Measurements from ENCODE around the gene ZXDC. TPM values are rescaled to one million over a fixed set of nuclear protein-coding genes. Genes with fewer than 3 reads are reported as not detected.

The ZXDC gene
- polyA plus RNA-seq, 3 donors: 9.8 to 14.1 (median 13.5) TPM

DNA sequence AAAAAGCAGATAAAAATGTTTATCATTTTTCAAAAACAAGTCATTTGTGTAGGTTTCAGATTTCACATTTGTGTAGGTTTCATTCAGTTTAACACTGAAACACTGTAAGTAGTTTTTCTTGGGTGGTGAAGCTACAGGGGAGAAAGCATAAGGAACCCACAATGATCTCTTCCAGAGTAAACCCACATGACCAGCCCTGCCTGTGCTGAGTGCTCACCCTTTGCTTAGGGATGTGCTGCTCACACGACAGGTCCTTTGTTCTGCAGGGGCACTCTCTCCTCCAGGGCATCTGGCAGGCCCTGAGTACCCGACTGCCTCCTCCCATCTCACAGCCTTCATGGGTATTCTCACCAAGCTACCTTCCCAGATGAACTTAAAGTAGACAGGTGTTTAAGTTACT lies 28.9 kb downstream of the ZXDC start:
- WGBS, 3 donors: 89 to 98% (median 95%) methylated on average over 2 of the region's 2 CpGs

DNA sequence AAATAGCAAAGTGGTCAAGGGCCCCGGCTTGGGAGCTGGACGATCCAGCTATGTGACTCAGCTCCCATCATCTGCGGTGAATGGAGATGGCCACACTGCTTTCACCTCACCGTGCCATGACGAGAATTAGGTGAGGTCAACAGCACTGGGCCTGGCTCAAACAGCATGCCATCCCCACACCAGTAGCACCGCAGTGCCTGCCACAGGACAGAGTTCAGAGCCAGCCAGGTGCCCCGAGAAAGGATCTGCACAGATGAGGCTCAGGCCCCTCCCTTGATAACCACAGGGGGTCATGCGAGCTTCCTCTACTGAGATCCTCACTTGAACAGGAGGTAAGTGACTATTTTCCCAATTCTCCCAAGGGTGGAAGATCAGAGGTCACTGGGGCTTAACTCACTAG lies 29.4 kb downstream of the ZXDC start:
- no peak overlapping the region for H3K27ac ChIP-seq (ENCODE audit: low read depth, low read length)
- WGBS, 3 donors: 94 to 96% (median 94%) methylated on average over 8 of the region's 8 CpGs

More for the DNA sequence above, 28.9 kb downstream of the ZXDC start:
- H3K27ac ChIP-seq (ENCODE audit: low read depth, low read length): no peak overlapping the region

- H3K27ac ChIP-seq (ENCODE audit: low read depth, low read length): no peak overlapping the region
- WGBS, 3 donors: 48 to 66% (median 64%) methylated on average over 5 of the region's 5 CpGs
These were observed 30.2 kb downstream of the ZXDC start for GRCh38 chr3:126445506-126445905.

GRCh38 chr3:126442856-126443242 lies 32.8 kb downstream of the ZXDC start:
- H3K27ac ChIP-seq (ENCODE audit: low read depth, low read length): no peak overlapping the region
- WGBS, 3 donors: 80 to 96% (median 95%) methylated on average over 3 of the region's 3 CpGs

DNA sequence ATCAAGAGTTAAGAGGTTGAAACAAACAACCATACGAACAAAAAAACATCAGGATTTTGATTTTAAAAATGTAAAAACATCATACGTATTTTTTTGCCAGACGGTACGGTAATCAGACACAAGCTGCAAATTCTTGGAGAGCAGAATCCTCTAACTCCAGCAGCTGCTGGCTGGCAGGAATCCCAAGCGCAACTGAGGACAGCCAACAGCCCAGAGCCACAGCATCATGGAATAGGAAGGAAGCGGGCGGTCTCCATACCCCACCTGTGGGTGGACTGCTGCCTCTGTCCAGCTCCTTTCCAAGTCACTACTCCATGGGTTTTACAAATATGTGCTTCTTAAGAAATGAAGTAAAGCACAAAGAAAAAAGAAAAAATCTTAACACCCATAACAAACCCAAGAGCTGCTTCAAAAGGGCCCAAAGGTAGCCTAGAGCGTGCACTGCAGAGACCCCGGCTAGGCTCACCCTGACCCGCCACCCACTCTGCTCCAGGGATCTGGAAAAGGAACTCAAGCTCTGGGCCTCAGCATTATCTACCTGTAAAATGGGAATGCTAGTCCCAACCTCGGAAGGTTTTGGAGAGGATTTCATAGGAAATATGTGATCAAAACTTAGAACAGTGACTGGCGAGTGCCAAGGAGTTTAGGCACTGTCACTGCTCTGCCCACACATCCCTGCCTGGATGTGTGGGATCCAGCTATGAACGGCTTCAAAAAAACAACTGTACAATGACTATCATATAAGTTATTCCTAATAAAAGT lies 33.4 kb downstream of the ZXDC start:
- no peak overlapping the region for H3K27ac ChIP-seq (ENCODE audit: low read depth, low read length)
- WGBS, 3 donors: 69 to 90% (median 74%) methylated on average over 13 of the region's 13 CpGs

- WGBS, 3 donors: 93 to 96% (median 93%) methylated on average over 20 of the region's 20 CpGs
- H3K27ac ChIP-seq (ENCODE audit: low read depth, low read length): no peak overlapping the region
These were observed 34.3 kb downstream of the ZXDC start for GRCh38 chr3:126441256-126441880.

GRCh38 chr3:126440709-126440995 lies 35.0 kb downstream of the ZXDC start:
- WGBS, 3 donors: 92 to 96% (median 94%) methylated on average over 9 of the region's 9 CpGs
- no peak overlapping the region for H3K27ac ChIP-seq (ENCODE audit: low read depth, low read length)

GRCh38 chr3:126439968-126440708 lies 35.6 kb downstream of the ZXDC start:
- no peak overlapping the region for H3K27ac ChIP-seq (ENCODE audit: low read depth, low read length)
- WGBS, 3 donors: 89 to 97% (median 93%) methylated on average over 11 to 12 of the region's 12 CpGs

- 87 to 94% (median 90%) methylated on average over 15 of the region's 15 CpGs for WGBS, 3 donors
These were observed 36.2 kb downstream of the ZXDC start for GRCh38 chr3:126439346-126439967.

GRCh38 chr3:126438746-126439145 lies 36.9 kb downstream of the ZXDC start:
- WGBS, 3 donors: 90 to 97% (median 94%) methylated on average over 10 of the region's 10 CpGs
- no peak overlapping the region for H3K27ac ChIP-seq (ENCODE audit: low read depth, low read length)

More at GRCh38 chr3:126439346-126439967, 36.2 kb downstream of the ZXDC start:
- H3K27ac ChIP-seq (ENCODE audit: low read depth, low read length): no peak overlapping the region

- WGBS, 3 donors: 65 to 93% (median 91%) methylated on average over 8 of the region's 8 CpGs
- H3K27ac ChIP-seq (ENCODE audit: low read depth, low read length): no peak overlapping the region
These were observed 37.5 kb downstream of the ZXDC start for GRCh38 chr3:126438186-126438585.

DNA sequence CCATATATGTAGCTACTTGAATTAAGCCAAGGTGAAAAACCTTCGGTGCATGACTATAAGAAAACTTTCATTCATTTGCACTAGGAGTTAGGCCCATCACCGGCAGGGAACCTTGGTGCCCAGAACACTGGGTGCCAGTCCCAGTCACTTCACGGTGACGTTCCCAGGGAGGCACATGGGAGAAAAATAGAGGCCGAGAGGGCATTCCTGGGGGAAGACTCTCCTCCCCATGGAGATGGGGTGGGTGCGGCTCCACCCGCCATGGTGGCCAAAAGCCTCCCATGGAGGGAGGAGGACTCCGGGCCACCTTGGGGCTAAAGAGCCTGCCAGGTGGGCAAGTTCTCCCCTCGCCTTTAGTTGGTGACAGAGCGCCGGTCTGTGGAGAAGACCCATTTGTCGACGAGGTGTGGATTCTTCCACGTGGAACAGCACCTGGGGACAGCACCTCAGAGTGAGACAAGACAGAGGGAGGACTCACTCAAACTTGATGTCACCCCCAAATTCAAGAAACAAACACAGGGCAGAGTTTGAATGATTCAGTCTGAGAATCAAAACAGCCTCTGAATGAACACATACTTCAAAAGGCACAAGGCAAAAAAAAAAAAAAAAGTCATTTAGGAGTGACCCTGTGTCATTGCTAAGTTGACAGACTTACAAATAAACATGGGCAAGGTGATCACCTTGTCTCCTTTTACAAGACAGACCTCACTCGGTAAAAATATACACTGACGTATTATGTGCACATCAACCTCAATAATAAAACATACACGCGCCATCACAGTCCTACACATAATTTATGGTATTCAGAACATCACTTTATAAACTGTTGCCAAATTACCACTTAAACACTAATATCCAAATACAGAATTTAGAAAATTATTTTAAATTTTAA lies 38.6 kb downstream of the ZXDC start:
- no peak overlapping the region for H3K27ac ChIP-seq (ENCODE audit: low read depth, low read length)
- WGBS, 3 donors: 94 to 95% (median 95%) methylated on average over 18 of the region's 18 CpGs

GRCh38 chr3:126435456-126436315 lies 40.0 kb downstream of the ZXDC start:
- no peak overlapping the region for H3K27ac ChIP-seq (ENCODE audit: low read depth, low read length)
- 93 to 96% (median 96%) methylated on average over 14 of the region's 14 CpGs for WGBS, 3 donors

DNA sequence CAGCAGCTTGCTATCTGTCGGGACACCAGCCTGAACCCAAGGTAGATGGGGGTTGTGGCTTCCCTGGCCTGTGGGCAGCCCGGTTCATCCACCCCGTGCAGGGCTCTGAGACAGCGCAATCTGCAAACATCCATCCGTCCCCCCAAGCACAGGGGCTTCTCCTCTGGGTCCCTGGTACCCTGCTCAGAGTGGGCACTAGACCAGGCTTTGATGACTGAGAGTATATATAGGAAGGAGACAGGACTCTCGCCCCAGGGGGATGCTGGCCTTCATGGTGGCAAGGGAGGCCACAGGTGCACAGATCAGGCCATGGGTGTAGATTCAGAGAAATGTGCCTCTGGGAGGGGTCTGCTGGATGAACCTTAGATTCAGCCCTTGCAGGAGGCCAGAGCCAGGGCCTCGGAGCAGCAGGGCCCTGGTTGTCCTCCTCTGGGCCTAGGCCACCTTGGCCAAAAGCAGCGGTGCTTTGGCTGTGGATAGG lies 40.7 kb downstream of the ZXDC start:
- WGBS, 3 donors: 92 to 94% (median 93%) methylated on average over 7 to 8 of the region's 8 CpGs
- no peak overlapping the region for H3K27ac ChIP-seq (ENCODE audit: low read depth, low read length)

GRCh38 chr3:126434264-126434590 lies 41.5 kb downstream of the ZXDC start:
- 91 to 94% (median 94%) methylated on average over 5 to 6 of the region's 6 CpGs for WGBS, 3 donors
- H3K27ac ChIP-seq (ENCODE audit: low read depth, low read length): no peak overlapping the region

DNA sequence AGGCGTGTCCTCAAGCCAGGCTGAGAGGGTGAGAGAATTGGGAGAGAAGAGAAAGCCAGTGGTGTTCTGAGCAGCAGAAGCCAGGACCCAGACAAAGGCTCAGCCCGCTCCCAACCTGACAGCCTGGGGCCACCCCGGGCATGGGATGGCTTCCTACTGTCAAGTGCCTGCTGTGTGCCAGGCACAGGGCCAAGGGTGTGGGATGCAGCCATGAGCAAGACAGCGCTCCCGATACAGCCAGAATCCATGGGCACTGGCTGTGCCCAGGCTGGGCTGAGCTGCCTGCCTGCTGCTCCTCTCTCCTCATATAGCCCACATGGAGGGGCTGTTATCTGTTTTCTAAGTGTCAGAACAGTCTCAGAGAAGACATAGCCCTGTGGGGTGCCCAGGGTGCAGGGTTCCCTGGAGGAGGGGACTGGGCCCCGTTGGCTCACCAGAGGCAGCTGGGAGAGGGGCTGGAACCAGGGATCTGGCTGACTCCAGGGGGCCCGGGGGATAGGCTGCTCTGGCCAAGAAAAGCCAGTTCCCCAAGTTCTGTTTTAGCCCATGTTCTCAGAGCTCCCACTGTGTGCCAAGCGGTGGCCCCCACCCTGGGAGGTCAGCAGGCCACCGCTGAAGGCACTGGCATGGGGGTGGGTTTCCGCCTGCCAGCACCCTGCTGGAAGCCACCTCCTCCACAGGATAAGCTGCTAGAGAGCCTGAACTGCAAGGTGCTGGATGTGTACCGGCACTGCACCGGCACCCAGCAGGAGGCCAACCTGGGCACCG lies 42.0 kb downstream of the ZXDC start:
- H3K27ac ChIP-seq (ENCODE audit: low read depth, low read length): no peak overlapping the region
- WGBS, 3 donors: 90 to 96% (median 95%) methylated on average over 13 of the region's 13 CpGs

- 94 to 98% (median 97%) methylated on average over 6 of the region's 6 CpGs for WGBS, 3 donors
- no peak overlapping the region for H3K27ac ChIP-seq (ENCODE audit: low read depth, low read length)
These were observed 42.6 kb downstream of the ZXDC start for GRCh38 chr3:126433105-126433430.

Data from adipose tissue (tissue), 3 donors.